Activated CD4-positive, alpha-beta T cell treated with anti-CD3 and anti-CD28 coated beads for 36 hours (primary cell): ENCODE measurements around the gene RAB27A. TPM values are rescaled to one million over a fixed set of nuclear protein-coding genes. Genes with fewer than 3 reads are reported as not detected.

ENCODE experiments used
- ATAC-seq: fragments of 200-7000 bp; cut with Tn5 transposase; one replicate; pipeline ENCODE4 v1.10.0; 2021; ENCODE audit warnings: mild to moderate bottlenecking, moderate library complexity
- CTCF ChIA-PET: fragments of 350-600 bp; sonication (Branson Sonifier 250); formaldehyde crosslinking; loops from one replicate; lab custom pipeline; 2021; ENCODE audit warnings: antibody characterized with exemption; lab: Charles Lee
- POLR2A ChIA-PET: fragments of 350-600 bp; sonication (Branson Sonifier 250); formaldehyde crosslinking; loops from one replicate; lab custom pipeline; 2021; ENCODE audit warnings: antibody characterized with exemption, inconsistent platforms; lab: Charles Lee
- DNase-seq: peaks from one replicate; pipeline ENCODE4 v3.0.0-alpha.2; 2020
- H3K27ac Mint-ChIP-seq: one replicate; pipeline ENCODE4 v1.8.0; 2021; ENCODE audit warnings: mixed read lengths
- H3K27me3 Mint-ChIP-seq: one replicate; pipeline ENCODE4 v1.8.0; 2021; ENCODE audit warnings: mixed read lengths
- H3K36me3 Mint-ChIP-seq: one replicate; pipeline ENCODE4 v1.8.0; 2021; ENCODE audit warnings: low read depth, mixed read lengths
- H3K4me1 Mint-ChIP-seq: one replicate; pipeline ENCODE4 v1.8.0; 2021; ENCODE audit warnings: mixed read lengths
- H3K4me3 Mint-ChIP-seq: one replicate; pipeline ENCODE4 v1.8.0; 2021; ENCODE audit warnings: mild to moderate bottlenecking, moderate library complexity, mixed read lengths
- H3K9me3 Mint-ChIP-seq: one replicate; pipeline ENCODE4 v1.8.0; 2021; ENCODE audit warnings: low read depth, mixed read lengths
- intact Hi-C, 2 experiments: fragments of 100-400 bp; cut with DNase I in 1 of 2; cut with micrococcal nuclease in 1 of 2; formaldehyde crosslinking; loops; one replicate each; pipeline versions ENCODE4 v1.14.2 to v1.15.1; 2022 to 2024; cut with DNase I, micrococcal nuclease
- total RNA-seq, 2 experiments: library from RNA; stranded (reverse); gene quantifications; one replicate each; pipeline ENCODE4 v1.2.3, GENCODE V29; 2021

The RAB27A gene
- total RNA-seq, 2 experiments from 2014 or later: 111 to 129 TPM

DNA sequence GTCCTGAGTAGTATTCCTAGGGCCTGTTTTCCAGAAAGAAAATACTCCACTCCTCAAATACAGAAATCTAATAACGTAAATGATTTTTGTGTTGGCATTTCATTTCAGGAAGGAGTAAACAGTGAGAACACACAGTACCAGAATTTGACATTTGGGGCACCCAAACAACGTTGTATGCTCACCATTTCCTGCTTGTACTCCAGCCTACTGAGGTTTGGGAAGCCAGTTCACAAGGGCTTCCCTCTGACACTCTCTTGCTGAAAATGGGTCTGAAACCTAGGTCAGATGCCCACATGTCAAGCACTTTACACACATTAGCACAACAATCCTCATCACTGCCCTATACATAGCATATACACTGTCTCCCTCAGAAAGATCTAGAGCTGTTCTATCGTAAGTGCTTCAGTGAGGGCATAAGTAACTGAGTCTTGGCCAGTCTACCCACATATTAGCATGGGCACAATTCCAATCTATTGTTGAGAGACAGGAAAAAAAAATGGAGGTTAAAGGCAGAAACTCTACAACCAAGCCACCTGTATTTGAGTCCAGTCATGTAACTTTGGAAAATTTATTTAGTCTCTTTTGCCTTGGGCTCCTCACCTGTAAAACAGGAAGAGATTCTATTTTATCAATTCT lies 49.4 kb downstream of the RAB27A start:
- intact Hi-C loops: loop anchor here in 1 of 2 experiments (2.0 kb wide), 1 partner anchor 49 kb away; the partner anchor contains the start of gene RAB27A
- no peaks in the 10 kb centered on the region for H3K27me3 Mint-ChIP-seq
- H3K36me3 Mint-ChIP-seq: peaks cover 46% of the 10 kb centered on the region
- DNase-seq: no peak
- no peak for ATAC-seq
- no peak overlapping the region for H3K4me3 Mint-ChIP-seq
- ChIA-PET POLR2A (interaction anchor here (1.0 kb wide), 1 partner anchor 37 kb away, joined by 3 read pairs; no protein-coding TSS in a partner anchor), CTCF (interaction anchor here (1.5 kb wide), 1 partner anchor 14 kb away, joined by 4 read pairs; no protein-coding TSS in a partner anchor)
- peak overlapping the region; percentile 97 for H3K27ac Mint-ChIP-seq
- H3K4me1 Mint-ChIP-seq: peaks cover 79% of the 10 kb centered on the region
- H3K9me3 Mint-ChIP-seq: no peaks in the 10 kb centered on the region

DNA sequence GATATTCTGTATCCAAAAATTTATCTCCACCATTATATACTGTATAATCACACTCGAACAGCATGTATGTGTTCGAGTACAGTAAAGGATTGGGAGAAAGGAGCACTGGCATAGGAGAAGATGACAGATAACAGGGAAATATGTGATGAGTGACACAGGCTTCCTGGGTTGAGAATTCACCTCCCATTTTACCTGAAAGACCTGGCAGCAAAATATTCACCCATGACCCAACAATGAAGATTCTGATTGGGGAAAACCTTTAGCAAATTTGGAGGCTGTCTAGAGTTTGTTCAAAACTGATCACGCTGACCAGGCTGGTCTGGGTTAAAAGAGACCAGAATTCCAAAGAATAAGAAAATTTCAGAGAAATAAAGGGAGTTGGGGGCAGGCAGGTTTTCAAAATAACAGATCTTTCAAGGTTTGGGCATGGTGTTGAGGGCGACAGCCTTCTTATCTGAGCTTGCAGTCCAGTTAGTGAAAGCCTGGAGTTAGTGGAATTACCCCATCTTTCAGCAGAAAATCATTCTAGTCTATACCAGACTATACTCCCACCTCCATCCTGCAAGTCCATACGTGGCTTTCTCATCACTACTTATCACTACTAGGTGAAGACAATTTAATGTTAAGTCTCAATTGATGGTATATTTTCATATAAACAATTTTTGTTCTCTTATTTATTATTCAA lies 50.0 kb downstream of the RAB27A start:
- Mint-ChIP-seq H3K36me3 (peaks cover 46% of the 10 kb centered on the region), H3K9me3 (no peaks in the 10 kb centered on the region), H3K4me1 (peaks cover 74% of the 10 kb centered on the region), H3K27me3 (no peaks in the 10 kb centered on the region), H3K27ac (peak overlapping the region; percentile 97), H3K4me3 (no peak overlapping the region)
- POLR2A ChIA-PET: interaction anchor here (1.2 kb wide), 1 partner anchor 30 kb away, joined by 3 read pairs; no protein-coding TSS in a partner anchor
- no peak for DNase-seq
- intact Hi-C loops: loop anchor here (2.0 kb wide), 2 partner anchors 15 to 49 kb away; partner anchors contain the start of gene RAB27A (in 1 of the 2)
- ATAC-seq: no peak
- CTCF ChIA-PET: interaction anchor here (1.7 kb wide), 1 partner anchor 37 kb away, joined by 5 read pairs; no protein-coding TSS in a partner anchor

DNA sequence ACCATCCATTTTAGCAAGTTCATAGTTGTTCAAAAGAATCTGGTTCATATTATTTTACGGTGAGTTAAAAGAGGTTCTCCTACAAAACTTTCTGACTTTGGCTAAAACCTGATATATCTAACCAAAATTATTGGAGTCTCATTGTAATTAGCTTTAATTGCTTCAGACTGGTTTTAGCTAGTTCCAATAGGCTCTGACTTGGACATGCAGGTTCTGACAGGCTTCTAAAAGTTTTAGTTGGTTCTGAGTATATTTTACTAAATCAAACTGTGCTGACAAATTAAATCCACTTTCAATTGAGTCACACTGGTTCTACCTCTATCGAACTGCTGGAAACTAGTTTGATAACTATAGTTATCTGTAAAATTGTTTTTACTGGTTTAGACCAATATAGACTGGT lies 50.7 kb downstream of the RAB27A start:
- intact Hi-C loops: loop anchor here in 1 of 2 experiments (1.0 to 2.0 kb wide), 2 partner anchors 16 to 44 kb away; no protein-coding TSS in a partner anchor
- Mint-ChIP-seq H3K36me3 (peaks cover 49% of the 10 kb centered on the region), H3K4me1 (peaks cover 78% of the 10 kb centered on the region), H3K4me3 (no peak overlapping the region), H3K9me3 (no peaks in the 10 kb centered on the region), H3K27me3 (no peaks in the 10 kb centered on the region), H3K27ac (peak overlapping the region; percentile 97)
- ChIA-PET POLR2A (interaction anchor here (1.0 to 1.2 kb wide), 2 partner anchors 31 to 45 kb away, joined by 3 read pairs; no protein-coding TSS in a partner anchor), CTCF (interaction anchor here (0.9 to 1.7 kb wide), 2 partner anchors 11 to 37 kb away, joined by 3 to 5 read pairs; no protein-coding TSS in a partner anchor)
- ATAC-seq (peak; percentile 22), DNase-seq (no peak)

- DNase-seq: no peak
- ChIA-PET CTCF (interaction anchor here (0.7 to 1.3 kb wide), 7 partner anchors 15 to 102 kb away, joined by 3 to 6 read pairs (median 3); no protein-coding TSS in a partner anchor), POLR2A (interaction anchor here (0.7 to 1.2 kb wide), 5 partner anchors 16 to 42 kb away, joined by 3 to 4 read pairs (median 3); no protein-coding TSS in a partner anchor)
- Mint-ChIP-seq H3K4me3 (peak overlapping the region; percentile 56), H3K27me3 (no peaks in the 10 kb centered on the region), H3K9me3 (no peaks in the 10 kb centered on the region), H3K4me1 (peaks cover 67% of the 10 kb centered on the region), H3K27ac (peak overlapping the region; percentile 97), H3K36me3 (peaks cover 49% of the 10 kb centered on the region)
- ATAC-seq: peak; percentile 78
- intact Hi-C loops: loop anchor here (1.0 to 2.0 kb wide), 5 partner anchors 16 to 46 kb away; no protein-coding TSS in a partner anchor
Observed at GRCh38 chr15:55237219-55238130, 52.1 kb downstream of the RAB27A start.

GRCh38 chr15:55235546-55236036 lies 54.0 kb downstream of the RAB27A start:
- ChIA-PET CTCF (interaction anchor here (0.6 kb wide), 1 partner anchor 14 kb away, joined by 3 read pairs; no protein-coding TSS in a partner anchor), POLR2A (no interaction called here)
- DNase-seq: no peak
- H3K4me1 Mint-ChIP-seq: peaks cover 55% of the 10 kb centered on the region
- H3K27me3 Mint-ChIP-seq: no peaks in the 10 kb centered on the region
- H3K9me3 Mint-ChIP-seq: no peaks in the 10 kb centered on the region
- no peak for ATAC-seq
- intact Hi-C loops: no loop called here
- H3K27ac Mint-ChIP-seq: peak overlapping the region; percentile 65
- H3K4me3 Mint-ChIP-seq: no peak overlapping the region
- peaks cover 65% of the 10 kb centered on the region for H3K36me3 Mint-ChIP-seq

- no peak for DNase-seq
- ATAC-seq: no peak
- no peaks in the 10 kb centered on the region for H3K9me3 Mint-ChIP-seq
- H3K27me3 Mint-ChIP-seq: no peaks in the 10 kb centered on the region
- H3K4me1 Mint-ChIP-seq: peaks cover 51% of the 10 kb centered on the region
- peaks cover 67% of the 10 kb centered on the region for H3K36me3 Mint-ChIP-seq
- no peak overlapping the region for H3K4me3 Mint-ChIP-seq
- no peak overlapping the region for H3K27ac Mint-ChIP-seq
- intact Hi-C loops: no loop called here
- POLR2A ChIA-PET: no interaction called here
- CTCF ChIA-PET: interaction anchor here (0.6 kb wide), 1 partner anchor 13 kb away, joined by 3 read pairs; no protein-coding TSS in a partner anchor
Observed at GRCh38 chr15:55234800-55235104, 54.9 kb downstream of the RAB27A start.

DNA sequence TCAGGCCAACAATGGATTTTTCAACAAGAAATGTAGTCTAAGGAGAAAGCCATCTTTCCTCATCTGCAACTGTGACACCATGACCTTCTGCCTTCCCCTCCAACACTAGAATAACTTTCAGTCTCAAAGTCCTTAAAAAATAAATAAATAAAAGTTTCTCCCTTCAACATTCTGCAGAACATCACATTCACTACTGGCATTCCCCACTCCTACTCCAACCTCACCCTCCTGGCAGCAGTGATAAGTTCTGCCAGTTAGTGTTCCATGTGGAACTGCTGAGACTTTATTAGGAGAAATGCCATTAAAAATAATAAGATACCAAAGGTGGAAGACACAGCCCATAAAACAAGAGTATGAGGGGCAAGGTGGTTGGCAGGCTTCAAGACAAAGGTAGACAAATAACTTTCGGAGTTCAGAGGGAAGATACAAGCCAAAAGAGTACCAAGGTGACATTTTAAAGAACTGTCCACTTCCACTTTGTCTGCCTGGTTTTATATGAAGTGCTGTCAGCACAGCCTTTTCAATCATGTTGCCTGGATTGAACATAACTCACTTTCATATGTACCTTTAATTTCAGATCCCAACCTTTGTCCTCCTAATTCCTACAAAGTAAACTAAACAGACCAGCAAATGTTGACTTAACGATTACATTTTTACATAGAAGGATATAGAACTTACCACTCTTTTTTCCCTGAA lies 55.4 kb downstream of the RAB27A start:
- peaks cover 64% of the 10 kb centered on the region for H3K36me3 Mint-ChIP-seq
- DNase-seq (no peak), ATAC-seq (no peak)
- peaks cover 47% of the 10 kb centered on the region for H3K4me1 Mint-ChIP-seq
- ChIA-PET POLR2A (no interaction called here), CTCF (no interaction called here)
- H3K4me3 Mint-ChIP-seq: no peak overlapping the region
- no peaks in the 10 kb centered on the region for H3K9me3 Mint-ChIP-seq
- H3K27ac Mint-ChIP-seq: peak overlapping the region; percentile 37
- no peaks in the 10 kb centered on the region for H3K27me3 Mint-ChIP-seq
- intact Hi-C loops: no loop called here

- H3K4me1 Mint-ChIP-seq: peaks cover 22% of the 10 kb centered on the region
- H3K27ac Mint-ChIP-seq: no peak overlapping the region
- H3K36me3 Mint-ChIP-seq: peaks cover 62% of the 10 kb centered on the region
- no peaks in the 10 kb centered on the region for H3K9me3 Mint-ChIP-seq
- no peak overlapping the region for H3K4me3 Mint-ChIP-seq
- ChIA-PET CTCF (interaction anchor here (0.9 to 1.6 kb wide), 4 partner anchors 13 to 59 kb away, joined by 3 to 8 read pairs (median 3); no protein-coding TSS in a partner anchor), POLR2A (no interaction called here)
- no peaks in the 10 kb centered on the region for H3K27me3 Mint-ChIP-seq
- intact Hi-C loops: no loop called here
- ATAC-seq (no peak), DNase-seq (no peak)
Observed at GRCh38 chr15:55231455-55231854, 58.2 kb downstream of the RAB27A start.

DNA sequence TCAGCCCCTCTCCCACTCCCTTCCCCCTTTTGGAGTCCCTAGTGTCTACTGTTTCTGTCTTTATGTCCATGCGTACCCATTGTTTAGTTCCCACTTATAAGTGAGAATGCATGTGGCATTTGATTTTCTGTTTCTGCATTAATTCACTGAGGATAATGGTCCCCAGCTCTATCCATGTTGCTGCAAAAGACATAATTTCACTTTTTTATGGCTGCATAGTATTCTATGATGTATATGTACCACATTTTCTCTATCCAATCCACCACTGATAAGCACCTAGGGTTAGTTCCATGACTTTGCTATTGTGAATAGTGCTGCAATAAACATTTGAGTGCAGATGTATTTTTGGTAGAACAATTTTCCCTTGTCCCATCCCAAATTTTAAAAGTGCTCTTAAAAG lies 58.7 kb downstream of the RAB27A start:
- POLR2A ChIA-PET: no interaction called here
- Mint-ChIP-seq H3K36me3 (peaks cover 64% of the 10 kb centered on the region), H3K27me3 (no peaks in the 10 kb centered on the region), H3K4me1 (peaks cover 21% of the 10 kb centered on the region), H3K4me3 (no peak overlapping the region), H3K27ac (no peak overlapping the region), H3K9me3 (no peaks in the 10 kb centered on the region)
- CTCF ChIA-PET: interaction anchor here (1.4 kb wide), 1 partner anchor 60 kb away, joined by 3 read pairs; no protein-coding TSS in a partner anchor
- no peak for DNase-seq
- no peak for ATAC-seq
- intact Hi-C loops: no loop called here

DNA sequence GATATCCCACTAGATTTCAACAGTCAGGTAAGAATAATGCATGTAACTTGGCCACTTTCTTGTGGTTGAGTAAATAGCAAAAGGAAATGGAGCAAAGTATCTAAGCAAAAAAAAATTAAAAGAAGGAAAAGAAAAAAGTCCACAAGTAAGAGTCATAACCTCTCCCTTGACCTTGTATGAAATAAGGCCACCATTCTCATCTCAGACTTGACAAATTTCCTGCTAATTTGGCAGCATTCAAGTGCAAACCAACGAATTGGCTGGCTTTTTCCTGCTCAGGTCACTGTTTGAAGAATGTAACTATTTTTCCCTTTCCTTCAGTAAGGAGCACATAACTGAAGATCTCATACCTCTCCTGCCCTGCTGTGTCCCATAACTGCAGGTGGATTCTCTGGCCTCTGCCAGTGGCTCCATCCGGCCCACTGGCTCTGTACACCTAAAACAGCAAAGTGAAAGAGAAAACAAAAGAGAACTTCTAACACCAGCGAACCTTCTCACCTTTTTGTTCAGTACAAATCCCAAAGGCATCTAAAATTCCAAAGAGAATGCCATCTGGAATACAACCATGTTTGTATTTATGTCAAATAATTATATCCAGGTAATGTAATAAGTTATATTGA lies 59.5 kb downstream of the RAB27A start:
- Mint-ChIP-seq H3K4me1 (peaks cover 22% of the 10 kb centered on the region), H3K27ac (peak overlapping the region; percentile 26), H3K27me3 (no peaks in the 10 kb centered on the region), H3K9me3 (no peaks in the 10 kb centered on the region), H3K36me3 (peaks cover 64% of the 10 kb centered on the region), H3K4me3 (no peak overlapping the region)
- ATAC-seq (no peak), DNase-seq (no peak)
- CTCF ChIA-PET: interaction anchor here (2.2 kb wide), 1 partner anchor 12 kb away, joined by 9 read pairs; no protein-coding TSS in a partner anchor
- intact Hi-C loops: no loop called here
- POLR2A ChIA-PET: no interaction called here
